Prostate gland (tissue), 2 donors: ENCODE measurements around the gene XDH. TPM values are rescaled to one million over a fixed set of nuclear protein-coding genes. Genes with fewer than 3 reads are reported as not detected.

Experiments
- DNase-seq: peaks from one replicate; pipeline ENCODE4 v3.0.0-alpha.2; 2019; ENCODE audit warnings: low spot score
- H3K27ac ChIP-seq, 2 donors: fragments of 200-600 bp; sonication (generic); 2 replicates each; pipeline ENCODE4 v1.5.1; 2017 to 2019
- H3K27me3 ChIP-seq: fragments of 200-600 bp; sonication (generic); replicated peaks from 2 replicates; pipeline ENCODE4 v1.5.1; 2019; ENCODE audit not compliant: insufficient read depth
- H3K36me3 ChIP-seq, 2 donors: fragments of 200-600 bp; sonication (generic); 1 replicate in 1 of 2; 2 replicates in 1 of 2; pipeline versions ENCODE4 v1.5.1 to v1.8.1; 2017 to 2019
- H3K4me1 ChIP-seq: fragments of 200-600 bp; sonication (generic); replicated peaks from 2 replicates; pipeline ENCODE4 v1.5.1; 2019
- H3K4me3 ChIP-seq, 2 donors: fragments of 200-600 bp; sonication (generic); 2 replicates each; pipeline ENCODE4 v1.5.1; 2017 to 2019
- H3K9me3 ChIP-seq: fragments of 200-600 bp; sonication (generic); 2 replicates; pipeline ENCODE4 v1.5.1; 2017
- CTCF ChIP-seq, 4 experiments: fragments of 200-600 bp in 2 of 4; fragments of 450-650 bp in 2 of 4; sonication (generic) in 2 of 4; IDR thresholded peaks; 1 replicate in 3 of 4; 2 replicates in 1 of 4; pipeline ENCODE4 v1.5.1; 2016 to 2019; ENCODE audit warnings: antibody characterized with exemption in 4 of 4, mild to moderate bottlenecking in 2 of 4, moderate library complexity in 2 of 4
- POLR2A ChIP-seq: fragments of 450-650 bp; IDR thresholded peaks from one replicate; pipeline ENCODE4 v1.6.1; 2016; ENCODE audit warnings: antibody characterized with exemption, mild to moderate bottlenecking
- POLR2AphosphoS5 ChIP-seq: sonication (generic); formaldehyde crosslinking; IDR thresholded peaks from one replicate; pipeline ENCODE4 v1.6.1; 2017; ENCODE audit warnings: antibody characterized with exemption
- WGBS: methylation state at CpG from one replicate; pipeline ENCODE4 v1.1.5; 2018; 5-methylcytosine and 5-hydroxymethylcytosine counted together
- intact Hi-C: fragments of 100-400 bp; cut with DNase I; formaldehyde crosslinking; loops from one replicate; pipeline ENCODE4 v1.14.2; 2022
- total RNA-seq, 2 donors: library from RNA; depleted of rRNA; stranded (reverse); fragments of >200 nt; gene quantifications; one replicate each; pipeline ENCODE4 v1.1.0, GENCODE V29; 2016

Gene XDH
- total RNA-seq: 1 to 10 TPM; 1.2 to 2.5 TPM

GRCh38 chr2:31414601-31415241 is at the start of gene XDH:
Gene XDH, minus strand, starts transcription at chr2:31414742. Its CDS starts 76 bp downstream, at chr2:31414666.
- TF ChIP-seq POLR2A: no peak
- TF ChIP-seq POLR2AphosphoS5: peak; percentile 20
- 54% methylated on average over 5 of the region's 5 CpGs for WGBS
- Histone ChIP-seq H3K36me3 (no peaks in the 10 kb centered on the region), H3K4me1 (no peaks in the 10 kb centered on the region), H3K27ac (no peak within 1 kb of the TSS), H3K27me3 (no peaks in the 10 kb centered on the region), H3K9me3 (no peaks in the 10 kb centered on the region), H3K4me3 (no peak within 1 kb of the TSS)
- DNase-seq: no peak
- intact Hi-C loops: loop anchor here (10.0 kb wide), 2 partner anchors 110 to 420 kb away; no protein-coding TSS in a partner anchor

- intact Hi-C loops: no loop called here
- TF ChIP-seq POLR2AphosphoS5: no peak
- no peak for TF ChIP-seq CTCF (IDR thresholded peaks at IDR 0.05)
- TF ChIP-seq POLR2A: no peak
- no peaks in the 10 kb centered on the region for H3K27me3 ChIP-seq
- 85% methylated on average over 4 of the region's 4 CpGs for WGBS
- no peak overlapping the region for H3K27ac ChIP-seq
- no peak for DNase-seq
- H3K36me3 ChIP-seq: no peaks in the 10 kb centered on the region
- H3K9me3 ChIP-seq: no peaks in the 10 kb centered on the region
- H3K4me3 ChIP-seq: no peak overlapping the region
- H3K4me1 ChIP-seq: no peaks in the 10 kb centered on the region
Observed at GRCh38 chr2:31457651-31458050, 43.1 kb upstream of the XDH start.

- no peak for DNase-seq
- no peaks in the 10 kb centered on the region for H3K4me1 ChIP-seq
- 14% methylated on average over 3 of the region's 3 CpGs for WGBS
- H3K27me3 ChIP-seq: no peaks in the 10 kb centered on the region
- H3K36me3 ChIP-seq: no peaks in the 10 kb centered on the region
- no peak overlapping the region for H3K27ac ChIP-seq
- TF ChIP-seq CTCF (IDR thresholded peaks at IDR 0.05) (no peak), POLR2AphosphoS5 (no peak), POLR2A (no peak)
- no peaks in the 10 kb centered on the region for H3K9me3 ChIP-seq
- intact Hi-C loops: no loop called here
- H3K4me3 ChIP-seq: no peak overlapping the region
Observed at GRCh38 chr2:31446848-31447247, 32.3 kb upstream of the XDH start.

GRCh38 chr2:31442376-31442775 is 27.8 kb upstream of the XDH start:
- H3K27ac ChIP-seq: no peak overlapping the region
- WGBS: 81% methylated on average over 2 of the region's 2 CpGs
- H3K4me1 ChIP-seq: no peaks in the 10 kb centered on the region
- H3K27me3 ChIP-seq: no peaks in the 10 kb centered on the region
- intact Hi-C loops: no loop called here
- TF ChIP-seq CTCF (IDR thresholded peaks at IDR 0.05) (no peak), POLR2A (no peak), POLR2AphosphoS5 (no peak)
- no peak for DNase-seq
- H3K4me3 ChIP-seq: no peak overlapping the region
- H3K9me3 ChIP-seq: no peaks in the 10 kb centered on the region
- no peaks in the 10 kb centered on the region for H3K36me3 ChIP-seq

- 59% methylated on average over 2 of the region's 2 CpGs for WGBS
- intact Hi-C loops: no loop called here
- no peak overlapping the region for H3K27ac ChIP-seq
Observed at GRCh38 chr2:31440764-31441163, 26.2 kb upstream of the XDH start.

More at GRCh38 chr2:31440764-31441163, 26.2 kb upstream of the XDH start:
- Histone ChIP-seq H3K4me3 (no peak overlapping the region), H3K4me1 (no peaks in the 10 kb centered on the region), H3K9me3 (no peaks in the 10 kb centered on the region), H3K27me3 (no peaks in the 10 kb centered on the region), H3K36me3 (no peaks in the 10 kb centered on the region)
- TF ChIP-seq POLR2A: no peak
- TF ChIP-seq POLR2AphosphoS5: no peak
- TF ChIP-seq CTCF (IDR thresholded peaks at IDR 0.05): no peak
- no peak for DNase-seq
